Transverse colon (tissue), 4 donors: ENCODE results near the gene TBC1D22B.

Source experiments
- CTCF ChIP-seq, 5 experiments: fragments of 200-600 bp in 3 of 5; fragments of 450-650 bp in 2 of 5; sonication (generic) in 3 of 5; IDR thresholded peaks; 1 replicate in 2 of 5; 2 replicates in 3 of 5; pipeline ENCODE4 v1.5.1; 2016 to 2017; ENCODE audit warnings: antibody characterized with exemption in 5 of 5, inconsistent platforms in 3 of 5, mild to moderate bottlenecking in 2 of 5, moderate library complexity in 1 of 5
- EP300 ChIP-seq: sonication (generic); formaldehyde crosslinking; IDR thresholded peaks from one replicate; pipeline ENCODE4 v1.6.1; 2017; ENCODE audit warnings: antibody characterized with exemption, low read depth
- POLR2A ChIP-seq: fragments of 450-650 bp; IDR thresholded peaks from one replicate; pipeline ENCODE4 v1.6.1; 2016; ENCODE audit warnings: antibody characterized with exemption, mild to moderate bottlenecking, moderate library complexity
- POLR2AphosphoS5 ChIP-seq, 3 donors: sonication (generic); formaldehyde crosslinking; IDR thresholded peaks; one replicate each; pipeline ENCODE4 v1.6.1; 2016; ENCODE audit warnings: antibody characterized with exemption in 3 of 3

- TF ChIP-seq POLR2A (no peak), CTCF (IDR thresholded peaks at IDR 0.05) (no peak), POLR2AphosphoS5 (IDR thresholded peaks at IDR 0.05) (no peak), EP300 (no peak)
Observed at GRCh38 chr6:37306624-37307222, 49.2 kb downstream of the TBC1D22B start.
